Transverse colon (tissue), 4 donors: ENCODE results near the gene FLOT2. TPM values are rescaled to one million over a fixed set of nuclear protein-coding genes. Genes with fewer than 3 reads are reported as not detected.
A peak's percentile ranks its signal among the peaks of the same experiment; 100 is the strongest.

ENCODE experiments used
- DNase-seq: peaks from one replicate; pipeline ENCODE4 v3.0.0-alpha.2; 2019
- H3K27ac ChIP-seq, 4 donors: fragments of 200-600 bp; sonication (generic); 2 replicates each; pipeline ENCODE4 v1.5.1; 2016 to 2018; ENCODE audit warnings: inconsistent platforms in 4 of 4
- H3K27me3 ChIP-seq: fragments of 200-600 bp; sonication (generic); 2 replicates; pipeline ENCODE4 v1.5.1; 2017; ENCODE audit warnings: inconsistent platforms
- H3K36me3 ChIP-seq, 4 donors: fragments of 200-600 bp; sonication (generic); 2 replicates each; pipeline ENCODE4 v1.5.1; 2017 to 2019; ENCODE audit warnings: inconsistent platforms in 4 of 4
- H3K4me1 ChIP-seq, 4 donors: fragments of 200-600 bp; sonication (generic); 2 replicates each; pipeline ENCODE4 v1.5.1; 2017 to 2020; ENCODE audit warnings: inconsistent platforms in 4 of 4
- H3K4me3 ChIP-seq, 4 donors: fragments of 200-600 bp; sonication (generic); 1 replicate in 1 of 4; 2 replicates in 3 of 4; pipeline versions ENCODE4 v1.5.1 to v1.6.1; 2017 to 2019; ENCODE audit warnings: inconsistent platforms in 4 of 4
- H3K9me3 ChIP-seq, 2 donors: fragments of 200-600 bp; sonication (generic); 2 replicates each; pipeline ENCODE4 v1.5.1; 2017 to 2019; ENCODE audit warnings: inconsistent platforms in 2 of 2
- CTCF ChIP-seq, 5 experiments: fragments of 200-600 bp in 3 of 5; fragments of 450-650 bp in 2 of 5; sonication (generic) in 3 of 5; IDR thresholded peaks; 1 replicate in 2 of 5; 2 replicates in 3 of 5; pipeline ENCODE4 v1.5.1; 2016 to 2017; ENCODE audit warnings: antibody characterized with exemption in 5 of 5, inconsistent platforms in 3 of 5, mild to moderate bottlenecking in 2 of 5, moderate library complexity in 1 of 5
- EP300 ChIP-seq: sonication (generic); formaldehyde crosslinking; IDR thresholded peaks from one replicate; pipeline ENCODE4 v1.6.1; 2017; ENCODE audit warnings: antibody characterized with exemption, low read depth
- POLR2A ChIP-seq: fragments of 450-650 bp; IDR thresholded peaks from one replicate; pipeline ENCODE4 v1.6.1; 2016; ENCODE audit warnings: antibody characterized with exemption, mild to moderate bottlenecking, moderate library complexity
- POLR2AphosphoS5 ChIP-seq, 3 donors: sonication (generic); formaldehyde crosslinking; IDR thresholded peaks; one replicate each; pipeline ENCODE4 v1.6.1; 2016; ENCODE audit warnings: antibody characterized with exemption in 3 of 3
- whole genome bisulfite sequencing, 2 donors: methylation state at CpG; one replicate each; pipeline ENCODE4 v1.1.5; 2018; ENCODE audit warnings: low coverage in 1 of 2; 5-methylcytosine and 5-hydroxymethylcytosine counted together
- in situ Hi-C, 4 donors: fragments of 200-750 bp; cut with MboI; loops; one replicate each; pipeline versions ENCODE4 v1.15.0 to v1.15.1; 2017; ENCODE audit warnings: low sequenced_read_pairs in 3 of 4, low pct_ligation_motif_present in 1 of 4, low pct_unique_long_range_greater_than_20kb in 1 of 4
- intact Hi-C: fragments of 100-400 bp; cut with DNase I; formaldehyde crosslinking; loops from one replicate; pipeline ENCODE4 v1.15.1; 2023; ENCODE audit warnings: low total_unique reads
- total RNA-seq, 4 donors: library from RNA; depleted of rRNA; stranded (reverse); fragments of >200 nt; gene quantifications; one replicate each; pipeline ENCODE4 v1.1.0, GENCODE V29; 2016

Gene FLOT2
- 10 to 100 TPM; 35.8 to 95.8 (median 46.5) TPM for total RNA-seq

GRCh38 chr17:28896884-28897768 is at the start of gene FLOT2:
Gene FLOT2 (minus strand): TSS chr17:28897733. CDS start chr17:28897574, 159 bp downstream.
- TF ChIP-seq EP300 (peak; percentile 73), POLR2A (peak; percentile 30), CTCF (IDR thresholded peaks at IDR 0.05) (peak; percentile 14 to 53 (median 34)), POLR2AphosphoS5 (IDR thresholded peaks at IDR 0.05) (peak in 2 of 3 donors; percentile 41 to 54)
- Histone ChIP-seq H3K4me3 (peak within 1 kb of the TSS; percentile 66 to 85 (median 72)), H3K27ac (peak within 1 kb of the TSS; percentile 89 to 97 (median 92)), H3K4me1 (peaks cover 14 to 57% (median 43%) of the 10 kb centered on the region in 4 donors), H3K27me3 (no peaks in the 10 kb centered on the region), H3K9me3 (no peaks in the 10 kb centered on the region), H3K36me3 (no peaks in the 10 kb centered on the region)
- in situ Hi-C loops: loop anchor here in 1 of 4 donors (25.0 kb wide), 1 partner anchor 135 kb away; no protein-coding TSS in a partner anchor
- intact Hi-C loops: no loop called here
- DNase-seq: peak; percentile 68
- 1% methylated on average over 30 of the region's 73 CpGs; no CpG with 5 or more reads in 1 of the 2 donors for WGBS, 2 donors

- in situ Hi-C loops: no loop called here
- no peaks in the 10 kb centered on the region for H3K27me3 ChIP-seq
- peaks cover 29 to 66% (median 38%) of the 10 kb centered on the region in 4 donors for H3K4me1 ChIP-seq
- DNase-seq: no peak
- H3K9me3 ChIP-seq: no peaks in the 10 kb centered on the region
- WGBS, 2 donors: 21 to 45% methylated on average over 3 to 4 of the region's 4 CpGs
- intact Hi-C loops: no loop called here
- no peak overlapping the region for H3K4me3 ChIP-seq
- H3K27ac ChIP-seq: peak overlapping the region; percentile 32 to 99 (median 66)
- TF ChIP-seq EP300 (no peak), POLR2A (no peak), CTCF (IDR thresholded peaks at IDR 0.05) (no peak)
- no peaks in the 10 kb centered on the region for H3K36me3 ChIP-seq
Measured at GRCh38 chr17:28946239-28946638, 48.7 kb upstream of the FLOT2 start.

- Histone ChIP-seq H3K9me3 (no peaks in the 10 kb centered on the region), H3K36me3 (no peaks in the 10 kb centered on the region), H3K27ac (peak overlapping the region in 3 of 4 donors; percentile 32 to 98 (median 33)), H3K4me1 (peaks cover 35 to 77% (median 45%) of the 10 kb centered on the region in 4 donors), H3K4me3 (no peak overlapping the region), H3K27me3 (no peaks in the 10 kb centered on the region)
- DNase-seq: no peak
- no peak for TF ChIP-seq POLR2A
- TF ChIP-seq CTCF (IDR thresholded peaks at IDR 0.05): no peak
- no peak for TF ChIP-seq POLR2AphosphoS5 (IDR thresholded peaks at IDR 0.05)
- TF ChIP-seq EP300: no peak
- intact Hi-C loops (no loop called here), in situ Hi-C loops (no loop called here)
- 64 to 70% methylated on average over 3 to 8 of the region's 8 CpGs for WGBS, 2 donors
Measured at GRCh38 chr17:28944862-28945741, 47.6 kb upstream of the FLOT2 start.

GRCh38 chr17:28944343-28944742 is 46.8 kb upstream of the FLOT2 start:
- Histone ChIP-seq H3K4me1 (peaks cover 41 to 85% (median 47%) of the 10 kb centered on the region in 4 donors), H3K27ac (no peak overlapping the region), H3K27me3 (no peaks in the 10 kb centered on the region), H3K36me3 (no peaks in the 10 kb centered on the region), H3K9me3 (no peaks in the 10 kb centered on the region), H3K4me3 (no peak overlapping the region)
- WGBS, 2 donors: 79 to 90% methylated on average over 4 of the region's 4 CpGs
- TF ChIP-seq EP300: no peak
- TF ChIP-seq CTCF (IDR thresholded peaks at IDR 0.05): no peak
- no peak for TF ChIP-seq POLR2AphosphoS5 (IDR thresholded peaks at IDR 0.05)
- TF ChIP-seq POLR2A: no peak
- DNase-seq: no peak
- in situ Hi-C loops (no loop called here), intact Hi-C loops (no loop called here)
